Omental fat pad (tissue), 4 donors: ENCODE results near the gene CHIA. TPM values are rescaled to one million over a fixed set of nuclear protein-coding genes. Genes with fewer than 3 reads are reported as not detected.

Source experiments
- ATAC-seq: fragments of 150-250 bp; one replicate; pipeline ENCODE4 v1.9.1; 2016; ENCODE audit warnings: mild to moderate bottlenecking, moderate library complexity; ENCODE audit not compliant: low FRiP score
- DNase-seq: peaks from one replicate; pipeline ENCODE4 v3.0.0-alpha.2; 2019; ENCODE audit warnings: low spot score
- CTCF ChIP-seq, 3 donors: fragments of 450-650 bp; IDR thresholded peaks; one replicate each; pipeline ENCODE4 v1.5.1; 2016 to 2017; ENCODE audit warnings: antibody characterized with exemption in 3 of 3, mild to moderate bottlenecking in 3 of 3, moderate library complexity in 2 of 3
- total RNA-seq, 4 donors: library from RNA; depleted of rRNA; stranded (reverse); fragments of >200 nt; gene quantifications; one replicate each; pipeline ENCODE4 v1.1.0, GENCODE V29; 2016

Gene CHIA
- 1 to 10 TPM in 1 of 4 donors, not detected in 3; 3.5 TPM for total RNA-seq

- no peak for ATAC-seq
- no peak for TF ChIP-seq CTCF (IDR thresholded peaks at IDR 0.05)
- no peak for DNase-seq
Observed at GRCh38 chr1:111290630-111291029, at the start of gene CHIA. Gene CHIA, plus strand, starts transcription at chr1:111290851. Its CDS starts 19,617 bp downstream, at chr1:111310468.

DNA sequence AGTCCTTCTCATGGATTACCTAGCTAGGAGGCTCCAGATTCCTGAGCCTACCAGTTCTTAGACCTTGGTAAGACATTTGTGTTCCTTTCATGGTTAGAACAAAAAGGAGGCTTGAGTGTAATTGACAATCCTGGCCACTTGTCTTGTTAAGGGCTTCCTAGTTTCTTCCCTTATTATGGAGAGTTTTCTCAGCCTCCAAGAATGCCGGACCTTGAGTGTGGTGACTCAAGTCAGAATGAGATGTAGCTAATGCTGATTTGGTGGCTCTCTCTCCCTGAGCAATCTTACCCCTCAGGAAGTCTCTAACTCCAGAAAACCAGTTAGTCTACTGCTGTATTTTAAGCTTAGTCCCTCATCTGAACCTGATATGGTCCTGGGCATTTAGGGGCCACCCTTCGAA is 48.9 kb upstream of the CHIA start:
- ATAC-seq, result no peak
- TF ChIP-seq CTCF (IDR thresholded peaks at IDR 0.05), result no peak
- no peak for DNase-seq

DNA sequence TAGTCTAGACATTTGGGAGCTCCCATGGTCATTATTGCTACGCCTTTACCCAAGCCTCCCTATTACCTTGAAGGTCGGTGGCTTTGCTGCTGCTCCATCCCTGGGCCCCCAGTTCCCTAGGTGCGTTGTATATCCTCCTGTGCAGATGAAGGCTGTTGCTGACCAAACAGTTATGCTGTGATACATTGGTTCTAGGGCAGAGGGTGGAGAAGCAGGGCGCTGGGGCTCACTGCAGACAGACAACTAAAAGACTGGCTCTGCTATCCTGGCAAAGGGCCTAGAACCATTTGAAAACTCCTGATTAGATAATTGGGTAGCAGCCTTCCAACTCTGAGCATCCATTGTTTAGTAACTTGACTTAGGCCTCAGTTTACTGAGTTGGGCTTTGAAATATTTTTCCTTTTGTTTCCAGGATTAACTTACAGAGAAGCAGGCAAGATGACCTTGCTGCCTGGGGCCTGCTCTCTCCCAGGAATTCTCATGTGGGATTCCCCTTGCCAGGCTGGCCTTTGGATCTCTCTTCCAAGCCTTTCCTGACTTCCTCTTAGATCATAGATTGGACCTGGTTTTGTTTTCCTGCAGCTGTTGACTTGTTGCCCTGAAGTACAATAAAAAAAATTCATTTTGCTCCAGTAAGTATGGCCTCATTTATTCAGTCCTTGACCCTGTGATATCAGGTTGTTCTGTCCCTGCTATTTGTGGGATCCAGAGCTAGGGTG is 47.7 kb upstream of the CHIA start:
- DNase-seq, result no peak
- no peak for TF ChIP-seq CTCF (IDR thresholded peaks at IDR 0.05)
- no peak for ATAC-seq

GRCh38 chr1:111247125-111247838 is 43.4 kb upstream of the CHIA start:
- ATAC-seq, result no peak
- DNase-seq, result no peak

DNA sequence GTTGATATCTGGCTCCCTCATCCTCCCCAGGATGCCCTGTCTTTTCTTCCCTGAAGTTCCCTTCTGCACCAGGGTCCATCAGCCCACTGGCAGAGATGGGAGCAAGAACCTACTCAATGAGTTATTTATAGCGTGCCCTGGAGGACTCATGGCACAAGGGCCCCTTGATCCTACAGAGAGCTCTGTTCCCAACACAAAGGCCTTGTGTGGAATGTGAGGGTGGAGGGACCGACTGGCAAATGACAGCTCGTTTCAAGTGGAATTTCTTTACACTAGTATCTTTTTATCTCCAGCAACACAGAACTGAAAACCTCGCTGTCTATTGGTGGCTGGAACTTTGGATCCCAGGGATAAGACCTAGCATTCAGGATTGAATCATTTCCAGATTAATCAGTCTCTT is 40.7 kb upstream of the CHIA start:
- TF ChIP-seq CTCF (IDR thresholded peaks at IDR 0.05), result no peak
- DNase-seq (no peak), ATAC-seq (no peak)

More at GRCh38 chr1:111247125-111247838, 43.4 kb upstream of the CHIA start:
- TF ChIP-seq CTCF (IDR thresholded peaks at IDR 0.05), result no peak

DNA sequence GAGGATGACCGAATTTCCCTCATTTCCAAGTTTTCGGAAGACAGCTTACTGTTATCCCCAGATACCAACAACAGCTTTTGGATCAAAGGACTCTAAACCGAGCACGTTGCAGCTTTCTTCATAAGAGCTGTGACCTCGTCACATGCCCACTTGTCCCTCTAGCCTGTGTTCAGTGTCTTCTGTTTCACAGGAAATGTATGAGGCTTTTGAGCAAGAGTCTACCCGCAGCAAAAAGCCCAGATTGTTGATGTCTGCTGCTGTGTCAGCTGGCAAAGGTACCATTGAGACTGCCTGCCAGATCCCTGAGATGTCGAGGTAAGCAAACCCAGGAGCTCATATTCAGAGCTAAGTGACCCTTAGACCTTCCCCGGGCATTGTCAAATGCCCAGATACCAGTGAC is 39.1 kb upstream of the CHIA start:
- no peak for TF ChIP-seq CTCF (IDR thresholded peaks at IDR 0.05)
- ATAC-seq (no peak), DNase-seq (no peak)

DNA sequence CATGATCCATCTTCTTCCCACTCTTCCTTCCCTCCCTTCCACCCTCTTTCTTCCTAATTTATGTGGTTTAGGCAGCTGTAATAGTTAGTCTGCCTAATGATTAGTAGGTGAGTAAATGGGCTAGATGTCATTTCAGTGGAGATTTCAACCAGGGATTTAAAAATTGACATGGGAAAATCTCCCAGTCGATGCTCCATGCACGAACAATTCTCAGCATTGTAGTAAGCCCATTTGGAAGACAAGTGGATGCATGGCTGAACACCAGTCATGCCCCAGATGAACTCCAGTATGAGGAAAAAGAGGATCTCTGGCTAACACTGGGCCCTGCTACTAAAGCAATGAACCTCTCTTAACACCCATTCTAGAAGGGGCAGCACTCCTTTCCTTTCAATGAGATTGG is 37.9 kb upstream of the CHIA start:
- no peak for TF ChIP-seq CTCF (IDR thresholded peaks at IDR 0.05)

More for the DNA sequence above, 37.9 kb upstream of the CHIA start:
- ATAC-seq, result no peak
- no peak for DNase-seq
